GM23338 (cell line): ENCODE data around the gene LOXHD1. TPM values are rescaled to one million over a fixed set of nuclear protein-coding genes. Genes with fewer than 3 reads are reported as not detected.

Experiments
- ATAC-seq: fragments of 200-7000 bp; cut with Tn5 transposase; 3 replicates; pipeline ENCODE4 v1.9.1; 2020
- DNase-seq: peaks from one replicate; pipeline ENCODE4 v3.0.0-alpha.2; 2015; ENCODE audit warnings: low spot score
- H2AFZ ChIP-seq: fragments of 200-600 bp; sonication (generic); 2 replicates; pipeline ENCODE4 v1.8.0; 2016; ENCODE audit warnings: antibody characterized with exemption, mild to moderate bottlenecking, moderate library complexity
- H3F3A ChIP-seq: fragments of 200-600 bp; sonication (generic); replicated peaks from 2 replicates; pipeline ENCODE4 v1.8.0; 2017; ENCODE audit warnings: antibody characterized with exemption, mixed run types, low read depth
- H3K27ac ChIP-seq: fragments of 200-600 bp; sonication (generic); 2 replicates; pipeline ENCODE4 v1.6.1; 2016; ENCODE audit warnings: low read depth
- H3K27me3 ChIP-seq: fragments of 200-600 bp; sonication (generic); 2 replicates; pipeline ENCODE4 v1.8.0; 2016; ENCODE audit warnings: mild to moderate bottlenecking, mixed run types, moderate library complexity; ENCODE audit not compliant: insufficient read depth
- H3K36me3 ChIP-seq: fragments of 200-600 bp; sonication (generic); 2 replicates; pipeline ENCODE4 v1.8.0; 2016; ENCODE audit warnings: mild to moderate bottlenecking; ENCODE audit not compliant: insufficient read depth
- H3K4me1 ChIP-seq: fragments of 200-600 bp; sonication (generic); 2 replicates; pipeline ENCODE4 v1.8.0; 2016; ENCODE audit warnings: mild to moderate bottlenecking, moderate library complexity; ENCODE audit not compliant: insufficient read depth
- H3K4me2 ChIP-seq: fragments of 200-600 bp; sonication (generic); 2 replicates; pipeline ENCODE4 v1.7.1; 2017; ENCODE audit warnings: mixed run types
- H3K4me3 ChIP-seq: fragments of 200-600 bp; sonication (generic); 2 replicates; pipeline ENCODE4 v1.6.1; 2016; ENCODE audit warnings: mixed run types
- H3K79me2 ChIP-seq: fragments of 200-600 bp; sonication (generic); replicated peaks from 2 replicates; pipeline ENCODE4 v1.8.0; 2017; ENCODE audit warnings: mild to moderate bottlenecking; ENCODE audit not compliant: insufficient read depth
- H3K9me2 ChIP-seq: fragments of 200-600 bp; sonication (generic); 2 replicates; pipeline ENCODE4 v1.8.0; 2017; ENCODE audit not compliant: insufficient read depth
- H4K20me1 ChIP-seq: fragments of 200-600 bp; sonication (generic); replicated peaks from 2 replicates; pipeline ENCODE4 v1.8.0; 2017; ENCODE audit warnings: mild to moderate bottlenecking; ENCODE audit not compliant: insufficient read depth
- H3K27ac Mint-ChIP-seq: 2 replicates; pipeline ENCODE4 v1.8.0; 2020; ENCODE audit warnings: inconsistent platforms, mild to moderate bottlenecking, moderate library complexity, mixed read lengths
- H3K27me3 Mint-ChIP-seq: 3 replicates; pipeline ENCODE4 v1.8.0; 2022; ENCODE audit warnings: low read depth, mild to moderate bottlenecking, moderate library complexity, mixed read lengths, inconsistent platforms; ENCODE audit not compliant: insufficient read depth, poor library complexity
- H3K36me3 Mint-ChIP-seq: 3 replicates; pipeline ENCODE4 v1.8.0; 2021; ENCODE audit warnings: low read depth, mild to moderate bottlenecking, inconsistent platforms, moderate library complexity, mixed read lengths
- H3K4me1 Mint-ChIP-seq: 3 replicates; pipeline ENCODE4 v1.8.0; 2020; ENCODE audit warnings: mild to moderate bottlenecking, inconsistent platforms, mixed read lengths
- H3K4me3 Mint-ChIP-seq: 3 replicates; pipeline ENCODE4 v1.8.0; 2021; ENCODE audit warnings: moderate library complexity, mild to moderate bottlenecking, inconsistent platforms, mixed read lengths
- H3K9me3 Mint-ChIP-seq: 3 replicates; pipeline ENCODE4 v1.8.0; 2020; ENCODE audit warnings: moderate library complexity, mild to moderate bottlenecking, inconsistent platforms, mixed read lengths
- ETS1 ChIP-seq: IDR thresholded peaks from 2 replicates; pipeline ENCODE4 v1.6.1; 2016; ENCODE audit warnings: antibody characterized with exemption
- EZH2 ChIP-seq: fragments of 200-600 bp; sonication (generic); IDR thresholded peaks from one replicate; pipeline ENCODE4 v1.8.0; 2017; ENCODE audit warnings: antibody characterized with exemption, mild to moderate bottlenecking, low read depth; ENCODE audit not compliant: unreplicated experiment
- EZH2phosphoT487 ChIP-seq: fragments of 200-600 bp; sonication (generic); IDR thresholded peaks from one replicate; pipeline ENCODE4 v1.8.1; 2018; ENCODE audit warnings: antibody characterized with exemption; ENCODE audit not compliant: unreplicated experiment
- JUNB ChIP-seq: IDR thresholded peaks from one replicate; pipeline ENCODE4 v1.6.1; 2016; ENCODE audit warnings: antibody characterized with exemption; ENCODE audit not compliant: unreplicated experiment
- NANOG ChIP-seq: IDR thresholded peaks from 2 replicates; pipeline ENCODE4 v1.6.1; 2016; ENCODE audit warnings: antibody characterized with exemption, borderline replicate concordance
- STAT1 ChIP-seq: IDR thresholded peaks from one replicate; pipeline ENCODE4 v1.6.1; 2016; ENCODE audit warnings: antibody characterized with exemption; ENCODE audit not compliant: unreplicated experiment
- ZNF114 ChIP-seq: fragments of 250-450 bp; sonication (Bioruptor Pico); IDR thresholded peaks from 2 replicates; pipeline ENCODE4 v1.5.0; 2020; ENCODE audit warnings: mild to moderate bottlenecking, moderate library complexity
- ZNF462 ChIP-seq: fragments of 250-450 bp; sonication (Bioruptor Pico); IDR thresholded peaks from 2 replicates; pipeline ENCODE4 v1.5.0; 2020; ENCODE audit warnings: mild to moderate bottlenecking, moderate library complexity
- polyA plus RNA-seq: library from polyadenylated mRNA; unstranded; fragments of >200 nt; fragmentation: Nextera tagmentation; extraction: Ambion mirVana; gene quantifications from 2 replicates; pipeline ENCODE4 v1.2.1, GENCODE V29; 2016
- total RNA-seq: library from RNA; depleted of rRNA; stranded (reverse); fragments of >200 nt; shearing (Covaris generic); gene quantifications from 2 replicates; pipeline ENCODE4 v1.2.3, GENCODE V29; 2014

The LOXHD1 gene
- total and polyA plus RNA-seq, 2 experiments from 2014 or later = 0.17 TPM; not detected in 1

- peaks cover 2% of the 10 kb centered on the region for H3K27me3 Mint-ChIP-seq
- no peak overlapping the region for H2AFZ ChIP-seq
Measured at GRCh38 chr18:46672062-46672970, 15.3 kb upstream of the LOXHD1 start.

GRCh38 chr18:46668694-46669093 is 11.7 kb upstream of the LOXHD1 start:
- Histone ChIP-seq H3K4me2 (no peak overlapping the region), H3F3A (no peaks in the 10 kb centered on the region), H3K9me2 (no peaks in the 10 kb centered on the region), H4K20me1 (no peaks in the 10 kb centered on the region), H3K79me2 (no peaks in the 10 kb centered on the region), H3K27me3 (no peaks in the 10 kb centered on the region), H3K36me3 (no peaks in the 10 kb centered on the region), H3K27ac (no peak overlapping the region), H2AFZ (no peak overlapping the region), H3K4me3 (no peak overlapping the region), H3K4me1 (peaks cover 18% of the 10 kb centered on the region)
- ATAC-seq (no peak), DNase-seq (no peak)
- Mint-ChIP-seq H3K4me3 (no peak overlapping the region), H3K9me3 (peaks cover under 1% of the 10 kb centered on the region; the same call in 2 of the 3 replicates), H3K4me1 (peaks cover 26% of the 10 kb centered on the region), H3K27ac (no peak overlapping the region), H3K36me3 (peaks cover under 1% of the 10 kb centered on the region; the same call in 1 of the 3 replicates), H3K27me3 (peaks cover under 1% of the 10 kb centered on the region)
- TF ChIP-seq NANOG (no peak), JUNB (no peak), ZNF114 (CRISPR knock-in tag) (no peak), ETS1 (no peak), EZH2phosphoT487 (no peak), EZH2 (no peak), STAT1 (no peak), ZNF462 (CRISPR knock-in tag) (no peak)

More at GRCh38 chr18:46672062-46672970, 15.3 kb upstream of the LOXHD1 start:
- H3F3A ChIP-seq = no peaks in the 10 kb centered on the region
- H3K4me1 ChIP-seq = peaks cover 18% of the 10 kb centered on the region
- H4K20me1 ChIP-seq = no peaks in the 10 kb centered on the region
- no peaks in the 10 kb centered on the region for H3K36me3 ChIP-seq
- Mint-ChIP-seq H3K27ac (no peak overlapping the region; the same call in 1 of the 2 replicates), H3K4me3 (no peak overlapping the region), H3K9me3 (no peaks in the 10 kb centered on the region), H3K4me1 (peaks cover 29% of the 10 kb centered on the region), H3K36me3 (no peaks in the 10 kb centered on the region)
- H3K79me2 ChIP-seq = no peaks in the 10 kb centered on the region
- no peak overlapping the region for H3K4me2 ChIP-seq
- ATAC-seq (no peak), DNase-seq (peak; percentile 35)
- no peaks in the 10 kb centered on the region for H3K27me3 ChIP-seq
- TF ChIP-seq ETS1 = no peak
- H3K4me3 ChIP-seq = no peak overlapping the region
- no peaks in the 10 kb centered on the region for H3K9me2 ChIP-seq
- no peak overlapping the region for H3K27ac ChIP-seq
